WI38 (cell line): ENCODE results near the gene SNX30.

ENCODE experiments used
- H3K4me3 ChIP-seq: 2 replicates; pipeline ENCODE4 v1.5.1; 2011; ENCODE audit warnings: low read depth, mild to moderate bottlenecking, control low read depth, low read length
- CTCF ChIP-seq: IDR thresholded peaks from 2 replicates; pipeline ENCODE4 v1.5.1; 2012; ENCODE audit warnings: low read depth, mild to moderate bottlenecking, control low read depth, low read length

SNX30 gene

GRCh38 chr9:112761912-112762655 lies 11.5 kb downstream of the SNX30 start:
- no peak for TF ChIP-seq CTCF
- no peak overlapping the region for H3K4me3 ChIP-seq

DNA sequence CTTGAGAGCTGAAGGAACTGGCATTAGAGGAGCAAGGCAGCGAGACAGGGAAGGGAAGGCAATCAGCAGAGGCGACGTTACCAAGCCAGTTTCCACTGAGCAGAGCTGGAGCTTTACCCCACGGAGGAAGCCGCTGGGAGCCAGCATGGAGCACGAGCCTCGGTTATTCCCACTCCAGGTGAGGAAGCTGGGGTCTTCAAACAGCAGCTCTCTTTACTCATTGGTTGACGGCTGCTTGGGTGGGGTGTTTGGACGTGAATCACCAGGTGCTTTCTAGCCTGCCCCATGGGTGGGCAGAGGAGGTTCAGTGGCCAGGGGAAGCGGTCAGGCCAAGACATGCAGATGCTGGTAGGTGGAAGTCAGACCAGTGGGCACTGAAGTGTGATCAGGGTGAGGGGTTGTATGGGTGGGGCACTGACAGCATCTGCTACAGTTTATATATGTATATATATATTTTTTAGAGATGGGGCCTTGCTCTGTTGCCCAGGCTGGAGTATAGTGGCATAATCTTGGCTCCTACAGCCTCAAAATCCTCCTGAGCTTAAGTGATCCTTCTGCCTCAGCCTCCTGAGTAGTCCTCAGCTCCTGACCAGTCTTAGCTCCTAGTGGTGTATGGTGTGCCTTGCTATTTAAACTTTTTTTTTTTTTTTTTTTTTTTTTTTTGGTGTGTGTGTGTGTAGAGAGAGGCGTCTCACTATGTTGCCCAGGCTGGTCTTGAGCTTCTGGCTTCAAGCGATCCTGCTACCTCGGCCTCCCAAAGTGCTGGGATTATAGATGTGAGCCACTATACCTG lies 12.4 kb downstream of the SNX30 start:
- H3K4me3 ChIP-seq: no peak overlapping the region
- no peak for TF ChIP-seq CTCF

DNA sequence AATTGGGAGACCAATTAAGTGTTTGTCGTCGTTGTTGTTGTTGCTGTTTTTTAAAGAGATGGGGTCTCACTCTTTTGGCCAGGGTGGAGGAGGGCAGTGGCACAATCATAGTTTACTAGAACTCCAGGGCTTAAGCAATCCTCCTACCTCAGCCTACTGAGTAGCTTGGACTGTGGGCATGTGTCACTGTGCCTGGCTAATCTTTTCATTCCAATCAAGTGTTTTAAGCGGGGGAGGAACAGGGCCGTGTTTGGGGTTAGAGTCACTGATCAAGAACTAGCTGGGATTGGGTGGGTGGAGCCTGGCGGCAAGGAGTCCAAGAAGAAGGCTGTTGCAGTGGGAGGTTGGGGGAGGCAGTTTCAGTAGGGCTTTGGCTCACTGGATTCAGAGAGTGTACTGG lies 13.8 kb downstream of the SNX30 start:
- H3K4me3 ChIP-seq: no peak overlapping the region
- TF ChIP-seq CTCF: no peak

- no peak for TF ChIP-seq CTCF
- no peak overlapping the region for H3K4me3 ChIP-seq
Measured at GRCh38 chr9:112764837-112765236, 14.3 kb downstream of the SNX30 start.

DNA sequence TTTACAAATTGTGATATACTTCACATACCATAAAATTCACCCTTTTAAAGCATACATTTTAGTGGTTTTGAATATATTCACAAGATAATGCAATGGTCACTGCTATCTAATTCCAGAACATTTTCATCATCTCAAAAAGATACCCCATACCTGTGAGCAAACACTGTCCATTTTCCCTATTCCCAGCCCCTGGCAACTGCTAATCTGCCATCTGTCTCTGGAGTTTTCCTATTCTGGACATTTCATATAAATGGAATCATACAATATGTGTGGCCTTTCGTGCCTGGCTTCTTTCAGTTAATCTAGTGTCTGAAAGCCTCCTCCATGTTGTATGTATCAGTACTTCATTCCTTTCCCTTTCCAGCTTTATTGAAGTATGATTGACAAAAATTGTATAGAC lies 14.7 kb downstream of the SNX30 start:
- H3K4me3 ChIP-seq: no peak overlapping the region
- no peak for TF ChIP-seq CTCF

- no peak for TF ChIP-seq CTCF
- no peak overlapping the region for H3K4me3 ChIP-seq
Measured at GRCh38 chr9:112771359-112772214, 21.0 kb downstream of the SNX30 start.
